Mammary epithelial cell (primary cell): Measurements from ENCODE around the gene PRKCH.

Experiments
- EZH2 ChIP-seq: IDR thresholded peaks from 2 replicates; pipeline ENCODE4 v1.6.1; 2012; ENCODE audit warnings: low read length, inconsistent platforms, borderline replicate concordance
- TF ChIP-seq, protein P1 (sequence below), 2 donors: IDR thresholded peaks in 1 of 2; conservative IDR thresholded peaks in 1 of 2; 2 replicates each; pipeline ENCODE4 v1.5.1; 2011 to 2012; ENCODE audit warnings: inconsistent platforms in 2 of 2, low read length in 2 of 2, mild to moderate bottlenecking in 2 of 2, control low read depth in 1 of 2, low read depth in 1 of 2; ENCODE audit not compliant: insufficient read depth in 1 of 2; ENCODE audit errors: extremely low read depth in 1 of 2

GRCh38 chr14:61584331-61584741 is 263.0 kb downstream of the PRKCH start:
- TF ChIP-seq, protein P1, sequence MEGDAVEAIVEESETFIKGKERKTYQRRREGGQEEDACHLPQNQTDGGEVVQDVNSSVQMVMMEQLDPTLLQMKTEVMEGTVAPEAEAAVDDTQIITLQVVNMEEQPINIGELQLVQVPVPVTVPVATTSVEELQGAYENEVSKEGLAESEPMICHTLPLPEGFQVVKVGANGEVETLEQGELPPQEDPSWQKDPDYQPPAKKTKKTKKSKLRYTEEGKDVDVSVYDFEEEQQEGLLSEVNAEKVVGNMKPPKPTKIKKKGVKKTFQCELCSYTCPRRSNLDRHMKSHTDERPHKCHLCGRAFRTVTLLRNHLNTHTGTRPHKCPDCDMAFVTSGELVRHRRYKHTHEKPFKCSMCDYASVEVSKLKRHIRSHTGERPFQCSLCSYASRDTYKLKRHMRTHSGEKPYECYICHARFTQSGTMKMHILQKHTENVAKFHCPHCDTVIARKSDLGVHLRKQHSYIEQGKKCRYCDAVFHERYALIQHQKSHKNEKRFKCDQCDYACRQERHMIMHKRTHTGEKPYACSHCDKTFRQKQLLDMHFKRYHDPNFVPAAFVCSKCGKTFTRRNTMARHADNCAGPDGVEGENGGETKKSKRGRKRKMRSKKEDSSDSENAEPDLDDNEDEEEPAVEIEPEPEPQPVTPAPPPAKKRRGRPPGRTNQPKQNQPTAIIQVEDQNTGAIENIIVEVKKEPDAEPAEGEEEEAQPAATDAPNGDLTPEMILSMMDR (conservative IDR thresholded peaks at IDR 0.05 in 1 of 2, IDR thresholded peaks at IDR 0.05 in 1 of 2; ENCODE audit: extremely low read depth in 1 of 2, insufficient read depth in 1 of 2, low read depth in 1 of 2, low read length in 2 of 2), result no peak
- no peak for TF ChIP-seq EZH2
